ENCODE measurements around the gene UBC.

Gene UBC

DNA sequence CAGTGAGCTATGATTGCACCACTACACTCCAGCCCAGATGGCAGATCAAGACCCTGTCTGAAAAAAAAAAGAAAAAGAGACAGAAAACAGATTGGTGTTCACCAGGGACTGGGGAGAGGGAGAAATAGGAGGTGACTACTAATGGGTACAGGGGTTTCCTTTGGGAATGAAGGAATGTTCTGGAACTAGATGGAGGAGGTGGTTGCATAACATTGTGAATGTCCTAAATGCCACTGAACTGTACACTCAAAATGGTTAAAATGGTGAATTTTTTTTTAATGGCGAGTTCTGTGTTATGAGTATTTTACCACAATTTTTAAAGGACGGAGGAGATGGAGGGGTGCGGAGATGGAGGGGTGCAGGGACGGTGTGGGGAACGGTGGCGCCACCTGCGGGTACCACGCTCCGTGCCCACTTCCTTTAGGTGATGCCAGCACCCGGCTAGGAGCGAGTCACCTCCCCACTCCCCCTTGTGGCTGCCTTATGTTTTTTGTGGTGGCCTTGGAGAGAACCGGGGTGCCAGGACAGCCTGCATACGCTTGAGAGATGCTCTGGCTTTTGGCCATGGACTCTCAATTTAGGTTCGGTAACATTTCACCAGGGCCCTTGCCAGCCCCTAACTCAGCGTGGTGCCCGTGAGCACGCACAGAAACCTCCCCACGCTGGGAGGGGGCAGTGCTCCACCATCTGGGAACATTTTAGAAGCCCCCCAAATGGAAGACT lies 16.1 kb downstream of the UBC start:
- H3K27ac ChIP-seq (ENCODE audit: low read depth, low read length) = no peak overlapping the region
- no peaks in the 10 kb centered on the region for H3K9me3 ChIP-seq (ENCODE audit: control insufficient read depth, insufficient read depth, low read length)
- H3K27me3 ChIP-seq (ENCODE audit: control insufficient read depth, low read length) = no peaks in the 10 kb centered on the region
- H3K36me3 ChIP-seq (ENCODE audit: control insufficient read depth, low read length) = no peaks in the 10 kb centered on the region
- H4K20me1 ChIP-seq (ENCODE audit: control insufficient read depth, insufficient read depth, low read depth, low read length) = no peaks in the 10 kb centered on the region
- no peak for TF ChIP-seq EZH2phosphoT487 (IDR thresholded peaks at IDR 0.05; ENCODE audit: borderline replicate concordance, low read length)
- TF ChIP-seq, protein P1, sequence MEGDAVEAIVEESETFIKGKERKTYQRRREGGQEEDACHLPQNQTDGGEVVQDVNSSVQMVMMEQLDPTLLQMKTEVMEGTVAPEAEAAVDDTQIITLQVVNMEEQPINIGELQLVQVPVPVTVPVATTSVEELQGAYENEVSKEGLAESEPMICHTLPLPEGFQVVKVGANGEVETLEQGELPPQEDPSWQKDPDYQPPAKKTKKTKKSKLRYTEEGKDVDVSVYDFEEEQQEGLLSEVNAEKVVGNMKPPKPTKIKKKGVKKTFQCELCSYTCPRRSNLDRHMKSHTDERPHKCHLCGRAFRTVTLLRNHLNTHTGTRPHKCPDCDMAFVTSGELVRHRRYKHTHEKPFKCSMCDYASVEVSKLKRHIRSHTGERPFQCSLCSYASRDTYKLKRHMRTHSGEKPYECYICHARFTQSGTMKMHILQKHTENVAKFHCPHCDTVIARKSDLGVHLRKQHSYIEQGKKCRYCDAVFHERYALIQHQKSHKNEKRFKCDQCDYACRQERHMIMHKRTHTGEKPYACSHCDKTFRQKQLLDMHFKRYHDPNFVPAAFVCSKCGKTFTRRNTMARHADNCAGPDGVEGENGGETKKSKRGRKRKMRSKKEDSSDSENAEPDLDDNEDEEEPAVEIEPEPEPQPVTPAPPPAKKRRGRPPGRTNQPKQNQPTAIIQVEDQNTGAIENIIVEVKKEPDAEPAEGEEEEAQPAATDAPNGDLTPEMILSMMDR (IDR thresholded peaks at IDR 0.05; ENCODE audit: low read depth, low read length, poor library complexity, severe bottlenecking) = peak; percentile 84
- H3K9me2 ChIP-seq (replicated peaks; ENCODE audit: control insufficient read depth, low read length) = no peaks in the 10 kb centered on the region
- peak overlapping the region; percentile 67 for H3K4me2 ChIP-seq (ENCODE audit: low read length)
- H3K79me2 ChIP-seq (ENCODE audit: control insufficient read depth, low read length) = no peaks in the 10 kb centered on the region
- H3F3A ChIP-seq (ENCODE audit: control insufficient read depth, insufficient read depth) = peaks cover 30% of the 10 kb centered on the region
- H3K4me1 ChIP-seq (ENCODE audit: control insufficient read depth, low read length) = peaks cover 76% of the 10 kb centered on the region
- peak overlapping the region; percentile 44 for H3K4me3 ChIP-seq (ENCODE audit: low read length)

DNA sequence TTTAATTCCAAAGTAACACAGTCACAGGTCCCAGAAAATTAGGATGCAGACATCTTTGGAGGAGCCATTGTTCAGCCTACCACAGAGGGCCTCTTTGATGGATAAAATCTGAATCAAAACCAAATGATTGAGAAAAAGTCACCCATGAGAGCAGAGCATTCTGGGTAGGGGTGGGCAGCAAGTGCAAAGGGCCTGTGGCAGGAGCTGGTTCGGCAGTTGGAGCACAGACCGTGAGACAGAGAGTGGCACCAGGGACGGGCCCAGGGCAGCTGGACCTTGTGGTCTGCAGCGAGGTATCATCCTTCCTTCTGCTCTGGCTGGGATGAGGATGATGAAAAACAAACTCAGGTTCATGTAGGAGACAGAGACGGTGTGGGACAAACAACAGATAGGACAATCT lies 18.0 kb downstream of the UBC start:
- Histone ChIP-seq H4K20me1 (ENCODE audit: control insufficient read depth, insufficient read depth, low read depth, low read length) (no peaks in the 10 kb centered on the region), H3K27me3 (ENCODE audit: control insufficient read depth, low read length) (no peaks in the 10 kb centered on the region), H3K9me3 (ENCODE audit: control insufficient read depth, insufficient read depth, low read length) (no peaks in the 10 kb centered on the region), H3K36me3 (ENCODE audit: control insufficient read depth, low read length) (no peaks in the 10 kb centered on the region), H3K4me3 (ENCODE audit: low read length) (no peak overlapping the region), H3K27ac (ENCODE audit: low read depth, low read length) (no peak overlapping the region), H3K4me2 (ENCODE audit: low read length) (no peak overlapping the region), H3K79me2 (ENCODE audit: control insufficient read depth, low read length) (no peaks in the 10 kb centered on the region), H3K9me2 (replicated peaks; ENCODE audit: control insufficient read depth, low read length) (no peaks in the 10 kb centered on the region), H3K4me1 (ENCODE audit: control insufficient read depth, low read length) (peaks cover 73% of the 10 kb centered on the region), H3F3A (ENCODE audit: control insufficient read depth, insufficient read depth) (peaks cover 23% of the 10 kb centered on the region)
- TF ChIP-seq, protein P1 (IDR thresholded peaks at IDR 0.05; ENCODE audit: low read depth, low read length, poor library complexity, severe bottlenecking) = no peak
- no peak for TF ChIP-seq EZH2phosphoT487 (IDR thresholded peaks at IDR 0.05; ENCODE audit: borderline replicate concordance, low read length)

DNA sequence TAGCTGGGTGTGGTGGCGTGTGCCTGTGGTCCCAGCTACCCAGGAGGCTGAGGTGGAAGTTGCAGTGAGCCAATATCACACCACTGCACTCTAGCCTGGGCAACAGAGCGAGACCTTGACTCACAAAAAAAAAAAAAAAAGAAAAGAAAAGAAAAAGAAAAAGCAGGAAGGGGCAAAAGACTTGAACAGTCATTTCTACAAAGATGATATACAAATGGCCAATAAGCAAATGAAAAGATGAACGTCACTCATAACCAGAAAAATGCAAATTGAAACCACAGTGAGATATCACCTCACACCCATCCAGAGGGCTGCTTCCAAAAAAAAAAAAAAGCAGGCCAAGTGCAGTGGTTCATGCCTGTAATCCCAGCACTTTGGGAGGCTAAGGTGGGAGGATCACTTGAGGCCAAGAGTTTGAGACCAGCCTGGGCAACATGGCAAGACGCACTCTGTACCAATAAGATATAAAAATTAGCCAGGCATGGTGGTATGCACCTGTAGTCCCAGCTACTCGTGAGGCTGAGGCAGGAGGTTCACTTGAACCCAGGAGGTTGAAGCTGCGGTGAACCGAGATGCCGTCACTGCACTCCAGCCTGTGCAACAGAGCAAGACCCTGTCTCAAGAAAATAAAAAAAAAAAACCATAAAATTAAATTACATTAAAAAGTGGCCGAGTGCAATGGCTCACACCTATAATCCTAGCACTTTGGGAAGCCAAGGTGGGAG lies 20.5 kb downstream of the UBC start:
- Histone ChIP-seq H3K4me2 (ENCODE audit: low read length) (peak overlapping the region; percentile 55), H3K27ac (ENCODE audit: low read depth, low read length) (peak overlapping the region; percentile 63)

More for the DNA sequence above, 20.5 kb downstream of the UBC start:
- Histone ChIP-seq H3K9me2 (replicated peaks; ENCODE audit: control insufficient read depth, low read length) (no peaks in the 10 kb centered on the region), H3K4me1 (ENCODE audit: control insufficient read depth, low read length) (peaks cover 73% of the 10 kb centered on the region), H3F3A (ENCODE audit: control insufficient read depth, insufficient read depth) (peaks cover 22% of the 10 kb centered on the region), H3K9me3 (ENCODE audit: control insufficient read depth, insufficient read depth, low read length) (no peaks in the 10 kb centered on the region), H3K27me3 (ENCODE audit: control insufficient read depth, low read length) (no peaks in the 10 kb centered on the region), H4K20me1 (ENCODE audit: control insufficient read depth, insufficient read depth, low read depth, low read length) (no peaks in the 10 kb centered on the region), H3K4me3 (ENCODE audit: low read length) (peak overlapping the region; percentile 33), H3K79me2 (ENCODE audit: control insufficient read depth, low read length) (no peaks in the 10 kb centered on the region), H3K36me3 (ENCODE audit: control insufficient read depth, low read length) (no peaks in the 10 kb centered on the region)
- no peak for TF ChIP-seq EZH2phosphoT487 (IDR thresholded peaks at IDR 0.05; ENCODE audit: borderline replicate concordance, low read length)
- TF ChIP-seq, protein P1 (IDR thresholded peaks at IDR 0.05; ENCODE audit: low read depth, low read length, poor library complexity, severe bottlenecking) = no peak
